CD1c-positive myeloid dendritic cell (primary cell): Measurements from ENCODE around the gene EIF4EBP3.
A peak's percentile ranks its signal among the peaks of the same experiment; 100 is the strongest.

ENCODE experiments used
- DNase-seq: peaks from one replicate; pipeline ENCODE4 v3.0.0-alpha.2; 2016; ENCODE audit errors: extremely low spot score

Gene EIF4EBP3

GRCh38 chr5:140547508-140548299 lies at the start of gene EIF4EBP3:
TSS of gene EIF4EBP3 (plus strand) at chr5:140547662. CDS start at chr5:140547738, 76 bp downstream.
- DNase-seq, result peak; percentile 97

DNA sequence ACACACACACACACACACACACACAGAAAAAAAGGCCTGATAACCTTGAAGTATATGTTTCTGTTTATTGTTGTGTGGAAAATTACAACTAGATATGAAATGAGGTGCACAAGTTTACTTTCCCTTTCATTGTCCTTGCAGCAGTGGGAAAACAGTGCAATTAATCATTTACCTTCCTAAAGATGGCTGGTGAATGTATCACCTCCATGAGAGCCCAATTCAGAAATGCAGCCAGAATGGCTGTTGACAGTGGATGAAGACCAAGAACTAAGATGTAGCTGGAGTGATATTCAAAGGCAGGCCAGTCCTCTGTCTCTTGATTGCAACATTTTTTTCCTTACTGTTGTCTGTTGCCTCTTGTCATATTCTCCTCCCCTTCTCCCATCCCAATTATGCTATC lies 49.6 kb upstream of the EIF4EBP3 start:
- no peak for DNase-seq

GRCh38 chr5:140498591-140498990 lies 48.9 kb upstream of the EIF4EBP3 start:
- DNase-seq, result no peak

GRCh38 chr5:140502834-140503233 lies 44.6 kb upstream of the EIF4EBP3 start:
- DNase-seq, result no peak

- DNase-seq, result no peak
Observed at GRCh38 chr5:140509898-140510297, 37.6 kb upstream of the EIF4EBP3 start.

- DNase-seq, result no peak
Observed at GRCh38 chr5:140513124-140513523, 34.3 kb upstream of the EIF4EBP3 start.

GRCh38 chr5:140524003-140524402 lies 23.5 kb upstream of the EIF4EBP3 start:
- DNase-seq, result no peak

- no peak for DNase-seq
Observed at GRCh38 chr5:140540227-140540626, 7.2 kb upstream of the EIF4EBP3 start.

GRCh38 chr5:140542972-140543371 lies 4.5 kb upstream of the EIF4EBP3 start:
- no peak for DNase-seq

GRCh38 chr5:140544986-140545385 lies 2.5 kb upstream of the EIF4EBP3 start:
- no peak for DNase-seq

DNA sequence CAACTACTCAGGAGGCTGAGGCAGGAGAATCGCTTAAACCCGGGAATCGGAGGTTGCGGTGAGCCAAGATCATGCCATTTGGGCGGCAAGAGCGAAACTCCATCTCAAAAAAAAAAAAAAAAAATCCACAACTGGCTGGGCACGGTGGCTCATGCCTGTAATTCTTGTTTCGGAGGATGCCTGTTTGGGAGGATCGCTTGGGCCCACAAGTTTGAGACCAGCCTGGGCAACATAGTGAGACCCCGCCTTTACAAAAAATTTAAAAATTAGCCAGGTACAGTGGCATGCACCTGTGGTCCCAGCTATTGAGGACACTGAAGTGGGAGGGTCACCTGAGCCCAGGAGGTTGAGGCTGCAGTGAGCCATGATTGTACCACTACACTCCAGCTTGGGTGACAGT lies 1.9 kb upstream of the EIF4EBP3 start:
- no peak for DNase-seq

- peak; percentile 43 for DNase-seq
Observed at GRCh38 chr5:140546851-140547507, 483 bp upstream of the EIF4EBP3 start.

DNA sequence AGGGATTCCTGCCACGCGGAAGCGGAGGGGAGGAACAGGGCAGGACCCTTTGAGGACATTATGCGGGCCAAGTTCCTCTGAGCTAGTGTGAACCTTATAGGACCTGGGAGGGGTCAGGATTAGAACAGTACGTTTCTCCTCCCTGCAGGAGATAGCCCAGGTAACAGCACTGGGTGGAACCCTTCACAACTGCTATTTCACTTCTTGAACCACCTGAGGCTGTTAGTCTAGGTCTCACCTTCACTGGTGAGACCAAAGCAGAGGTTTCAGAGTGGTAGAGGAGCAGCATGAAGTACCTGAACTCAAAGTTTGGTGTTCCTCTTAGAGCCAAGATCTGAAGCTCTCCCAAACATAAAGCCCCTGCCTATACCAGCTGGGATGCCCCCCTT lies 832 bp downstream of the EIF4EBP3 start:
- DNase-seq, result no peak

GRCh38 chr5:140548791-140549190 lies 1.3 kb downstream of the EIF4EBP3 start:
- no peak for DNase-seq

- peak; percentile 84 for DNase-seq
Observed at GRCh38 chr5:140549237-140550144, 2.0 kb downstream of the EIF4EBP3 start.

- no peak for DNase-seq
Observed at GRCh38 chr5:140550147-140551079, 3.0 kb downstream of the EIF4EBP3 start.

DNA sequence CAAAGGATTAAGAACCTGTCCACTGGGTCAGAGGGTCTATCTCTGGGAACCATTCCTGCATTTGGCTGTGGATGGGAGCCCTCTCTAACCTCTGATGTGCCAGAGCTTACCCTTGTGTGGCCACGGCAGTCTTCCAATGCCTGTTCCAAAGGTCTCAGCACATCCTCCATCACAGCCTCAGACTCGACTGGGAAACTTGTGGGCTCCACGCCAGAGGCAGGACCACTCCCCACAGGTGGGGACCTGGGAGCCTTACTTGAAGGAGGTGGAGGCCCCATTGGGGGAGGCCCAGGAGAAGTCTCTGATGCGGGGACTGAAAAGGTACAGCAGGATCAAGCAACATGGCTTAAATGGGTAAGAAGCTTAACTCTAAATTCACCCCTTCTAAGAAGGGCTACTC lies 4.4 kb downstream of the EIF4EBP3 start:
- DNase-seq, result no peak

DNA sequence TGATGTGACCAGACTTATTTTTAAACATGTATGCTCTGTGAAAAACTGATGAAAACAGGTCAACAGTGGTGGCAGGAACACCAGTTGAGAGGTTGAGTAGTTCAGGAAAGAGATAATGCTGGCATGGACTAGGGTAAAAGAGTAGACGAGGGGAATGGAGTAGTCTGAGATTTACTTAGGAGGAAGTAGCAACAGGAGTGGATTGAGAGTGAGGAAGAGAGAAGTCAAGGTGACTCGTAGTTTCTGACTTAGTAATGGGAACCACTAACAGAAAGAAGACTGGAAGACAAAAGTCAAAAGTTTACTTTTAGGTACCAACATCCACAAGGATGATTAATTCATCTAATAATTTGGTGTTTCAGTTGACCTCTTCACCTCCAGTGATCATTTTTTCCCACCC lies 6.2 kb downstream of the EIF4EBP3 start:
- peak; percentile 33 for DNase-seq

GRCh38 chr5:140554454-140554853 lies 7.0 kb downstream of the EIF4EBP3 start:
- peak; percentile 45 for DNase-seq

DNA sequence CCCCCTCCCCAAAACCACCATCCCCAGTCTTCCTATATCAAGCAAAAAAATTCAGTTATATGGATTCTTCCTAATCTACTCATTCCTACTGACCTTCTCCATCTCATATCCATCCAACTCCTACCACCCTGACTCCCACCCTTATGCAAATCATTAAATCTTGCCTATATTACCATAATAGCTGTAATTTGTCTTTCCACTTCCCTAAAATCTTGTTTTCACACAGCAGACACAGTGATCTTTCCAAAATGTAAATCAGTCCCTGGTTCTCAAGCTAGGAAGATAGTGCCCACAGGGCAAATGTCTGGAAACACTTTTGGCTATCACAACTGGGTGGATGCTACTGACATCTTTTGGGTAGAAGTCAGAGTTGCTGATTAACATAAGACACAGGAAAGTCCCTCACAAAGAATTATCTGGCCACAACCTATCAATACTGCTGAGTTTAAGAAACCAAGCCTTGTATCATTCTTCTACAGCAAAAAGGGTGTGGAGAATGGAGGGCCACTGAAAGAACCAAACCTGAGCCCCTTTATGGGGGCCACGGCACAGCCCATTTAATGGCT lies 8.4 kb downstream of the EIF4EBP3 start:
- DNase-seq, result peak; percentile 32

- peak; percentile 39 for DNase-seq
Observed at GRCh38 chr5:140556438-140556837, 9.0 kb downstream of the EIF4EBP3 start.
